Neural cell (in vitro differentiated cells): ENCODE data around the gene MAOB. TPM values are rescaled to one million over a fixed set of nuclear protein-coding genes. Genes with fewer than 3 reads are reported as not detected.

Experiments
- H2AFZ ChIP-seq: fragments of 200-600, 300-800 bp; sonication (generic), shearing (Covaris generic); 2 replicates; pipeline ENCODE4 v1.6.0; 2014; ENCODE audit warnings: low read depth, mild to moderate bottlenecking, antibody characterized with exemption, low read length, moderate library complexity
- H3F3A ChIP-seq: fragments of 200-600 bp; shearing (Covaris generic); 2 replicates; pipeline ENCODE4 v1.6.1; 2016; ENCODE audit warnings: mild to moderate bottlenecking, moderate library complexity, mixed read lengths, antibody characterized with exemption, low read length; ENCODE audit not compliant: insufficient read depth, poor library complexity, severe bottlenecking
- H3K27ac ChIP-seq: fragments of 200-600, 300-800 bp; sonication (generic), shearing (Covaris generic); 2 replicates; pipeline ENCODE4 v1.5.1; 2014; ENCODE audit warnings: mild to moderate bottlenecking, low read length, moderate library complexity
- H3K27me3 ChIP-seq: fragments of 300-800, 200-600 bp; sonication (generic), shearing (Covaris generic); 2 replicates; pipeline ENCODE4 v1.6.0; 2014; ENCODE audit warnings: mild to moderate bottlenecking, low read depth, low read length, moderate library complexity; ENCODE audit not compliant: insufficient read depth
- H3K36me3 ChIP-seq: fragments of 300-800, 200-600 bp; sonication (generic), shearing (Covaris generic); 2 replicates; pipeline ENCODE4 v1.5.1; 2014; ENCODE audit warnings: mild to moderate bottlenecking, antibody characterized with exemption, low read length, moderate library complexity; ENCODE audit not compliant: insufficient read depth
- H3K4me2 ChIP-seq: fragments of 300-800, 200-600 bp; sonication (generic), shearing (Covaris generic); 2 replicates; pipeline ENCODE4 v1.6.0; 2014; ENCODE audit warnings: mild to moderate bottlenecking, low read length
- H3K4me3 ChIP-seq: fragments of 300-800, 200-600 bp; sonication (generic), shearing (Covaris generic); 2 replicates; pipeline ENCODE4 v1.5.1; 2014; ENCODE audit warnings: mild to moderate bottlenecking, low read length, moderate library complexity
- H3K79me2 ChIP-seq: fragments of 200-600 bp; shearing (Covaris generic); replicated peaks from 2 replicates; pipeline ENCODE4 v1.6.0; 2014; ENCODE audit warnings: mild to moderate bottlenecking, low read length, moderate library complexity; ENCODE audit not compliant: insufficient read depth
- H3K9ac ChIP-seq: fragments of 300-800, 200-600 bp; sonication (generic), shearing (Covaris generic); 2 replicates; pipeline ENCODE4 v1.6.1; 2016; ENCODE audit warnings: mild to moderate bottlenecking, low read length, mixed read lengths
- H3K9me2 ChIP-seq: fragments of 200-600 bp; shearing (Covaris generic); 2 replicates; pipeline ENCODE4 v1.6.1; 2016; ENCODE audit warnings: mild to moderate bottlenecking, low read length, mixed read lengths; ENCODE audit not compliant: insufficient read depth
- H3K9me3 ChIP-seq: fragments of 200-600, 300-800 bp; sonication (generic), shearing (Covaris generic); 2 replicates; pipeline ENCODE4 v1.6.1; 2016; ENCODE audit warnings: mild to moderate bottlenecking, mixed run types, low read length, moderate library complexity, mixed read lengths
- H4K20me1 ChIP-seq: fragments of 200-600 bp; shearing (Covaris generic); 2 replicates; pipeline ENCODE4 v1.6.1; 2016; ENCODE audit warnings: mild to moderate bottlenecking, mixed run types; ENCODE audit not compliant: insufficient read depth
- CTCF ChIP-seq: fragments of 450-650 bp; IDR thresholded peaks from 2 replicates; pipeline ENCODE4 v1.5.1; 2014; ENCODE audit warnings: antibody characterized with exemption, mild to moderate bottlenecking, moderate library complexity; ENCODE audit not compliant: poor library complexity, severe bottlenecking
- EP300 ChIP-seq: fragments of 450-650 bp; conservative IDR thresholded peaks from 2 replicates; pipeline ENCODE4 v1.6.1; 2014; ENCODE audit warnings: antibody characterized with exemption, mild to moderate bottlenecking, moderate library complexity; ENCODE audit not compliant: poor library complexity, severe bottlenecking
- EZH2 ChIP-seq: fragments of 200-600, 300-800 bp; shearing (Covaris generic), sonication (generic); IDR thresholded peaks from 2 replicates; pipeline ENCODE4 v1.6.1; 2014; ENCODE audit warnings: antibody characterized with exemption, low read length, borderline replicate concordance, mild to moderate bottlenecking; ENCODE audit not compliant: insufficient read depth, poor library complexity, severe bottlenecking
- MXI1 ChIP-seq: fragments of 450-650 bp; conservative IDR thresholded peaks from 2 replicates; pipeline ENCODE4 v1.6.1; 2014; ENCODE audit warnings: antibody characterized with exemption, mild to moderate bottlenecking; ENCODE audit not compliant: poor library complexity, severe bottlenecking
- POLR2AphosphoS5 ChIP-seq: IDR thresholded peaks from 2 replicates; pipeline ENCODE4 v1.6.1; 2012
- RAD21 ChIP-seq: fragments of 450-650 bp; conservative IDR thresholded peaks from 2 replicates; pipeline ENCODE4 v1.6.1; 2014; ENCODE audit warnings: antibody characterized with exemption, mild to moderate bottlenecking, moderate library complexity
- SMC3 ChIP-seq: fragments of 450-650 bp; conservative IDR thresholded peaks from 2 replicates; pipeline ENCODE4 v1.6.1; 2014; ENCODE audit warnings: antibody characterized with exemption, mild to moderate bottlenecking, moderate library complexity; ENCODE audit not compliant: poor library complexity
- TAF1 ChIP-seq: IDR thresholded peaks from 2 replicates; pipeline ENCODE4 v1.6.1; 2012; ENCODE audit warnings: low read depth
- polyA plus RNA-seq: library from polyadenylated mRNA; depleted of rRNA; stranded (reverse); fragments of >200 nt; gene quantifications from 2 replicates; pipeline ENCODE4 v1.2.3, GENCODE V29; 2014
- TF ChIP-seq, protein P1 (sequence below): IDR thresholded peaks from 2 replicates; pipeline ENCODE4 v1.6.1; 2012; ENCODE audit warnings: borderline replicate concordance

The MAOB gene
- polyA plus RNA-seq, 1 donor from 2014 or later = not detected

DNA sequence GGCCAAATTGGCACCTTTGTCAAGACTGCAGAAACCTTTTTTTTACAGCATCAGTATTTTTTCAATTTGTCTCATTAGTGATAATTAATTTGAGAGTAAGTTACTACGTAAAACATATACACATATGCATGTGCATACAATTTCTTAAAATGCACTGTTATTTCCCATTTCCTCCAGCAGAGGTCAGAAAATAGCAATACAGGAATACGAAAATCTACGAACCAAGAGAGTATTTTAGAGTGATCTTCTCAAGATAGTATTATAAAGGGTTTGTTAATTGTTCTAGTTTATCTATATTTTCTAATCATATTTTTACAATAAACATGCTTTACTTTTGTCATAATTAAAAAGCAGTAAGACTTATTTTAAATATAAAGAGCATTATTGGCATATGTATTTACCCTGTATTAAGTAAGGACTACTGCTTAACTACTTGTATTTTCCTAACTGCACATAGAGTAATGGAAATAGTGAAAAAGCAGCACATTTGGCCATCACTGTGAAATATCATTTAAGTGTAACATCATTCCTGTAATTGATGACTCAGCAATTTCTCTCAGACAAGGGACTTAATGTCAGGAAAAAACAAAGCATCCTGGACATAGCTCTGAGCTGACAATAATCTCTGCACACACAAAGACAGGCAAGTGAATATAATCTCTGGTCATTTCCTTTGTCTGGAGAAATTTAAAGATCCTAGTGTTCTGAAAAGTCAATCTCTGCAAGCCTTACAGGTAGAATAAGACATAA, 45.6 kb downstream of the MAOB start (continued):
- TF ChIP-seq CTCF = peak; percentile 67

- TF ChIP-seq EZH2 (no peak), TAF1 (no peak), SMC3 (no peak), CTCF (no peak)
- Histone ChIP-seq H3K9me2 (no peaks in the 10 kb centered on the region), H3K27ac (no peak overlapping the region), H3K9ac (no peak overlapping the region), H3K9me3 (no peaks in the 10 kb centered on the region), H4K20me1 (no peaks in the 10 kb centered on the region), H2AFZ (no peak overlapping the region), H3K36me3 (no peaks in the 10 kb centered on the region), H3K79me2 (no peaks in the 10 kb centered on the region), H3K27me3 (no peaks in the 10 kb centered on the region), H3K4me3 (no peak overlapping the region), H3F3A (no peaks in the 10 kb centered on the region), H3K4me2 (no peak overlapping the region)
Measured at GRCh38 chrX:43835559-43835958, 46.7 kb downstream of the MAOB start.

- Histone ChIP-seq H3K9me2 (no peaks in the 10 kb centered on the region), H3K27me3 (no peaks in the 10 kb centered on the region), H3K9ac (no peak overlapping the region), H3K36me3 (no peaks in the 10 kb centered on the region), H4K20me1 (no peaks in the 10 kb centered on the region), H3F3A (no peaks in the 10 kb centered on the region), H3K9me3 (no peaks in the 10 kb centered on the region), H3K4me3 (no peak overlapping the region), H2AFZ (no peak overlapping the region), H3K79me2 (no peaks in the 10 kb centered on the region), H3K4me2 (no peak overlapping the region), H3K27ac (no peak overlapping the region)
- TF ChIP-seq MXI1 (no peak), CTCF (no peak), SMC3 (no peak), POLR2AphosphoS5 (no peak), EZH2 (no peak), EP300 (no peak), TAF1 (no peak), RAD21 (no peak)
- TF ChIP-seq, protein P1, sequence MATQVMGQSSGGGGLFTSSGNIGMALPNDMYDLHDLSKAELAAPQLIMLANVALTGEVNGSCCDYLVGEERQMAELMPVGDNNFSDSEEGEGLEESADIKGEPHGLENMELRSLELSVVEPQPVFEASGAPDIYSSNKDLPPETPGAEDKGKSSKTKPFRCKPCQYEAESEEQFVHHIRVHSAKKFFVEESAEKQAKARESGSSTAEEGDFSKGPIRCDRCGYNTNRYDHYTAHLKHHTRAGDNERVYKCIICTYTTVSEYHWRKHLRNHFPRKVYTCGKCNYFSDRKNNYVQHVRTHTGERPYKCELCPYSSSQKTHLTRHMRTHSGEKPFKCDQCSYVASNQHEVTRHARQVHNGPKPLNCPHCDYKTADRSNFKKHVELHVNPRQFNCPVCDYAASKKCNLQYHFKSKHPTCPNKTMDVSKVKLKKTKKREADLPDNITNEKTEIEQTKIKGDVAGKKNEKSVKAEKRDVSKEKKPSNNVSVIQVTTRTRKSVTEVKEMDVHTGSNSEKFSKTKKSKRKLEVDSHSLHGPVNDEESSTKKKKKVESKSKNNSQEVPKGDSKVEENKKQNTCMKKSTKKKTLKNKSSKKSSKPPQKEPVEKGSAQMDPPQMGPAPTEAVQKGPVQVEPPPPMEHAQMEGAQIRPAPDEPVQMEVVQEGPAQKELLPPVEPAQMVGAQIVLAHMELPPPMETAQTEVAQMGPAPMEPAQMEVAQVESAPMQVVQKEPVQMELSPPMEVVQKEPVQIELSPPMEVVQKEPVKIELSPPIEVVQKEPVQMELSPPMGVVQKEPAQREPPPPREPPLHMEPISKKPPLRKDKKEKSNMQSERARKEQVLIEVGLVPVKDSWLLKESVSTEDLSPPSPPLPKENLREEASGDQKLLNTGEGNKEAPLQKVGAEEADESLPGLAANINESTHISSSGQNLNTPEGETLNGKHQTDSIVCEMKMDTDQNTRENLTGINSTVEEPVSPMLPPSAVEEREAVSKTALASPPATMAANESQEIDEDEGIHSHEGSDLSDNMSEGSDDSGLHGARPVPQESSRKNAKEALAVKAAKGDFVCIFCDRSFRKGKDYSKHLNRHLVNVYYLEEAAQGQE = no peak
Measured at GRCh38 chrX:43827791-43828190, 54.5 kb downstream of the MAOB start.
